ENCODE measurements around the gene BICRA. TPM values are rescaled to one million over a fixed set of nuclear protein-coding genes. Genes with fewer than 3 reads are reported as not detected.

BICRA gene
- total RNA-seq, 1 donor from 2014 or later, result 18.3 TPM

DNA sequence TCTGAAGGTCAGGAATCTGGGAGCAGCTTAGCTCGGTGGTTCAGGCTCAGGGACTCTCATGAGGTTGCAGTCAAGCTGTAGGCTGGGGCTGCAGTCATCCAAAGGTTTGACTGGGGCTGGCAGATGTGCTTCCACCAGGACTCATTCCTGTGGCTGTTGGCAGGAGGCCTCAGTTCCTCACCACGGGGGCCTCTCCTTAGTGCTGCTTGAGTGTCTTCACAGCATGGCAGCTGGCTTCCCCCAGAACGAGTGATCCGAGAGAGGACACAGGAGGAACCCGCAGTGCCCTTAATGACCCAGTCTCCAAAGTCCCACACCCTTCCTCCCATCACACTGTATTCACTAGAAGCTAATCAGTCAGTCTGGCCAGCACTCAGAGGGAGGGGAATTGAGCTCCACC lies 65.6 kb downstream of the BICRA start:
- peaks cover 70% of the 10 kb centered on the region for H3K36me3 ChIP-seq
- TF ChIP-seq CTCF (IDR thresholded peaks at IDR 0.05), result no peak
- no peak overlapping the region for H3K27ac ChIP-seq
- H3K27me3 ChIP-seq (ENCODE audit: low read depth), result no peaks in the 10 kb centered on the region
- H3K9me3 ChIP-seq, result no peaks in the 10 kb centered on the region
- no peak for ATAC-seq
- H3K4me3 ChIP-seq, result no peak overlapping the region
- intact Hi-C loops (cut with DNase I), result no loop called here
- H3K4me1 ChIP-seq, result no peaks in the 10 kb centered on the region
- DNase-seq, result no peak

DNA sequence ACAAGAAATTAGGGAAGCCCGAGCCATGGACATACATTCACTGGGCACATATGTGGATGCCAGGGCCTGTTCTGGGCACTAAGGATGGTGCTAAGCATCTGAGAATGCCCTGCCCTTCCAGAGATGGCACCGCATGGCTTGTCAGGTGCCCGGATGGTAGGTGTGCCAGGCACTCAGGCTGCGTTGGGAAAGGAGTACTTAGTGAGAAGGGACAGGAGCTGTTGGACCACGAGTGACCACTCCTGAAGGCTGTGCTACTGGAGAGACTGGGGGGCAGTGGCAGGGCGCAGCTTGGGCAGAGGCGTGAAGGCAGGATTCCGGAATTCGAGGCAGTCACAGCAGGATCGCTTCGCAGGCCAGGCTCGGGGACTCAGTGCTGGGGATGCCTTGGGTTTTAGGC lies 66.3 kb downstream of the BICRA start:
- no peak for DNase-seq
- H3K27ac ChIP-seq, result no peak overlapping the region
- intact Hi-C loops (cut with DNase I), result no loop called here
- no peak overlapping the region for H3K4me3 ChIP-seq
- H3K36me3 ChIP-seq, result peaks cover 70% of the 10 kb centered on the region
- H3K9me3 ChIP-seq, result no peaks in the 10 kb centered on the region
- H3K4me1 ChIP-seq, result no peaks in the 10 kb centered on the region
- H3K27me3 ChIP-seq (ENCODE audit: low read depth), result no peaks in the 10 kb centered on the region
- ATAC-seq, result no peak
- TF ChIP-seq CTCF (IDR thresholded peaks at IDR 0.05), result no peak

- Histone ChIP-seq H3K27ac (no peak overlapping the region), H3K4me1 (no peaks in the 10 kb centered on the region), H3K4me3 (no peak overlapping the region), H3K27me3 (ENCODE audit: low read depth) (no peaks in the 10 kb centered on the region), H3K36me3 (peaks cover 74% of the 10 kb centered on the region), H3K9me3 (no peaks in the 10 kb centered on the region)
- intact Hi-C loops (cut with DNase I), result no loop called here
- ATAC-seq, result no peak
- no peak for TF ChIP-seq CTCF (IDR thresholded peaks at IDR 0.05)
- no peak for DNase-seq
Observed at GRCh38 chr19:47675859-47676258, 66.9 kb downstream of the BICRA start.

DNA sequence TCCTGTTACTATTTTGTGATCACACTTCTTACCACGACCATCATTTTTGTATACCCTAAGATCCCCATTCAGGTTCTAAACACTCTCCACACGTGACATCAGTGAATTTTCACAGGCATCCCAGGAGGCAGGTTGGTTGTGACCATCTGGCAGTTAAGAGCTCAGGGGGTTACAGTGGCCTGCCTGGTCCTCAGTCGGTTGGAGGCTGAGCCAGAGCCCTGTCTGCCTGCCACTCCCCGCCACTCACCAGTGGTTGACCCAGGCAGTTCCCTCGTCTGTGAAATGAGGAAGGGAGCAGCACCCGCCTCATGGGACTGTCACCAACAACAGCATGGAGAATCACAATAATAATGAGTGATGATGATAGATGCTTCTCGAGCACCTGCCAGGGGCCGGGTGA lies 67.9 kb downstream of the BICRA start:
- Histone ChIP-seq H3K4me3 (no peak overlapping the region), H3K27ac (no peak overlapping the region), H3K4me1 (no peaks in the 10 kb centered on the region), H3K9me3 (no peaks in the 10 kb centered on the region), H3K27me3 (ENCODE audit: low read depth) (no peaks in the 10 kb centered on the region), H3K36me3 (peaks cover 80% of the 10 kb centered on the region)
- ATAC-seq (no peak), DNase-seq (no peak)
- intact Hi-C loops (cut with DNase I), result no loop called here
- TF ChIP-seq CTCF (IDR thresholded peaks at IDR 0.05), result no peak

- ATAC-seq, result no peak
Observed at GRCh38 chr19:47679251-47679900, 70.4 kb downstream of the BICRA start.

More at GRCh38 chr19:47679251-47679900, 70.4 kb downstream of the BICRA start:
- peaks cover 69% of the 10 kb centered on the region for H3K36me3 ChIP-seq
- no peaks in the 10 kb centered on the region for H3K9me3 ChIP-seq
- no peak overlapping the region for H3K4me3 ChIP-seq
- no peaks in the 10 kb centered on the region for H3K4me1 ChIP-seq
- DNase-seq, result no peak
- intact Hi-C loops (cut with DNase I), result no loop called here
- no peak overlapping the region for H3K27ac ChIP-seq
- no peaks in the 10 kb centered on the region for H3K27me3 ChIP-seq (ENCODE audit: low read depth)
- no peak for TF ChIP-seq CTCF (IDR thresholded peaks at IDR 0.05)

Measured in lower lobe of right lung (tissue), 2 donors.